ENCODE data around the gene TICRR.

The TICRR gene

DNA sequence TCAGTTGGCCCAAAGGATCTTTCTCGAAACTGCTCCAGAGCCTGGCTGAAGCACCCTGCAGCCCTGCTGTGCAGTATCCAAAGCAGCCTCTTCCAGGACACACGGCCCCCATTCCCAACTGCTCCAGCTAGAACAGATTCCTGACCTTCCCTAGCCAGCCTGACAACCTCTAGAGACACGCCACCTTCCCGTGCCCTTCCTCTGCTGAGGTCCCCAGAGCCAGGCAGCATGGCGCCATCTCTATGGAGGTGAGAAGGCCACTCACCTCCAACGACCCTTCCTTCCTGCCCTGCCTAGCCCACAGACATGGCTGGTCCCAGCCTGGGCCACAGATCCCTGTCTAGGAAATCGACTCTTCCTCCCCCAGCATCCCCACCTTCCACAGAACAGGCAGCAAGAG is 76.9 kb downstream of the TICRR start:
- Histone ChIP-seq H3K4me1 (ENCODE audit: control insufficient read depth in 1 of 2, insufficient read depth in 2 of 2, low read length in 2 of 2) (peaks cover 2 to 11% of the 10 kb centered on the region in 2 donors), H3K27ac (ENCODE audit: low read depth, low read length) (no peak overlapping the region), H3K9ac (ENCODE audit: low read depth in 1 of 2, low read length in 2 of 2) (no peak overlapping the region), H3K36me3 (ENCODE audit: control insufficient read depth in 1 of 2, insufficient read depth in 2 of 2, low read length in 2 of 2) (no peaks in the 10 kb centered on the region), H3K9me3 (ENCODE audit: control insufficient read depth in 1 of 2, low read length in 2 of 2) (no peaks in the 10 kb centered on the region), H3K4me3 (ENCODE audit: low read depth in 1 of 2, low read length in 2 of 2) (no peak overlapping the region), H3K27me3 (ENCODE audit: control insufficient read depth in 1 of 2, insufficient read depth in 2 of 2, low read length in 2 of 2) (peaks cover 11 to 25% of the 10 kb centered on the region in 2 donors)

DNA sequence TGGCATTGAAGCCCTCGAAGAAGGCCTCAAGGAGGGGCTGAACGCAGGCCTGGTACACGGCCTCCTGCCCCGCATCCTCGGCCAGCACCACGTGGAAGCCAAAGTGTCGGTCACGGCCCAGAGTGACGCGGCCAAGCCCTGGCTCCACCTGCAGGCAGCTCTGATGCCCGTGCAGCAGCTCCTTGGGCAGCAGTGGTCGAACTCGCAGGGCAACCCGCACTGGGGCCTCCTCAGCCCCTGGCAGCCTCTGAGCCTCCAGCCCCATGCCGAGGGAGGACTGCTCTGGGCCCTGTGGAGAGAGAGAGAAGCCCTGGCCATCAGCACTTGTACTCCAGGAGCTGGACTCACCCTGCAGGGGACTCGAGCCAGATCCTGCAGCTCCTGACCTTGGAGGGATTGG is 77.4 kb downstream of the TICRR start:
- H3K27ac ChIP-seq (ENCODE audit: low read depth, low read length), result no peak overlapping the region
- H3K4me3 ChIP-seq (ENCODE audit: low read depth in 1 of 2, low read length in 2 of 2), result no peak overlapping the region
- peaks cover 11 to 25% of the 10 kb centered on the region in 2 donors for H3K27me3 ChIP-seq (ENCODE audit: control insufficient read depth in 1 of 2, insufficient read depth in 2 of 2, low read length in 2 of 2)
- no peak overlapping the region for H3K9ac ChIP-seq (ENCODE audit: low read depth in 1 of 2, low read length in 2 of 2)
- H3K36me3 ChIP-seq (ENCODE audit: control insufficient read depth in 1 of 2, insufficient read depth in 2 of 2, low read length in 2 of 2), result no peaks in the 10 kb centered on the region
- H3K4me1 ChIP-seq (ENCODE audit: control insufficient read depth in 1 of 2, insufficient read depth in 2 of 2, low read length in 2 of 2), result peaks cover 0 to 7% of the 10 kb centered on the region in 2 donors
- no peaks in the 10 kb centered on the region for H3K9me3 ChIP-seq (ENCODE audit: control insufficient read depth in 1 of 2, low read length in 2 of 2)

DNA sequence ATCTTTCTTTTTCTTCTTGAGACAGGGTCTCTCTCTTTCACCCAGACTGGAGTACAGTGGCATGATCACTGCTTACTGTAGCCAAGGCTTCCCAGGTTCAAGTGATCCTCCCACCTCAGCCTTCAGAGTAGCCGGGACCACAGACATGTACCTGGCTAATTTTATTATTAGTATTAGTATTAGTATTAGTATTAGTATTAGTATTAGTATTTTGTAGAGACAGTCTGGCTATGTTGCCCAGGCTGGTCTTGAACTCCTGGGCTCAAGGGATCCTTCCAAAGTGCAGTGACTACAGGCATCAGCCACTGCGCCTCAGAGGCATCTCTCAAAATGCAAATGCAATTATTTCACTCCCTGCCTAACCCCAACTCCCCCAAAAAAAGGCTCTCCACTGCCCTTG is 78.3 kb downstream of the TICRR start:
- Histone ChIP-seq H3K27ac (ENCODE audit: low read depth, low read length) (no peak overlapping the region), H3K9me3 (ENCODE audit: control insufficient read depth in 1 of 2, low read length in 2 of 2) (no peaks in the 10 kb centered on the region), H3K4me1 (ENCODE audit: control insufficient read depth in 1 of 2, insufficient read depth in 2 of 2, low read length in 2 of 2) (peaks cover 0 to 7% of the 10 kb centered on the region in 2 donors), H3K4me3 (ENCODE audit: low read depth in 1 of 2, low read length in 2 of 2) (no peak overlapping the region), H3K27me3 (ENCODE audit: control insufficient read depth in 1 of 2, insufficient read depth in 2 of 2, low read length in 2 of 2) (peaks cover 11 to 25% of the 10 kb centered on the region in 2 donors), H3K9ac (ENCODE audit: low read depth in 1 of 2, low read length in 2 of 2) (no peak overlapping the region), H3K36me3 (ENCODE audit: control insufficient read depth in 1 of 2, insufficient read depth in 2 of 2, low read length in 2 of 2) (no peaks in the 10 kb centered on the region)

DNA sequence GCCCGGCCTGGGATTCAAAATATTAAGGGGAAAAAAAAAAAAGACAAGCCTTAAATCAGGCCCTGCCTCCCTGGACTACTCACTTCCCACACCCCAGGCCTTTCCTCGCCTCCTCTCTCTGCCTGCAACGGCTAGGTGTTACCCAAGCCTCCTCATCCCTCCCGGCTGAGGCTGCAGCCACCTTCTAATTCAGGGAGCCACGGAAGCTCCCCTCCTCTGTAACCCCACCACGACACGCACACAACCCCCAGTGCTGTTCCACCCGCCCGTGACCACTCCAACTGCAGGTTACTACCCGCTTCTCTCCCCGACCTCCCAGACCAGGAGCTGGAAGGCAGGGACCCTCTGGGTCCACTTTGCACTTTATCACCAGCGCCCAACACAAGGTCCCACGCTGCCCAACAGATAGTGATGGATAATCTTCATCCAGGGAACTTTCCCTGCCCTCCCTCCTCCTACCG is 79.1 kb downstream of the TICRR start:
- Histone ChIP-seq H3K27me3 (ENCODE audit: control insufficient read depth in 1 of 2, insufficient read depth in 2 of 2, low read length in 2 of 2) (peaks cover 11 to 25% of the 10 kb centered on the region in 2 donors), H3K36me3 (ENCODE audit: control insufficient read depth in 1 of 2, insufficient read depth in 2 of 2, low read length in 2 of 2) (no peaks in the 10 kb centered on the region), H3K27ac (ENCODE audit: low read depth, low read length) (no peak overlapping the region), H3K4me1 (ENCODE audit: control insufficient read depth in 1 of 2, insufficient read depth in 2 of 2, low read length in 2 of 2) (peaks cover 0 to 7% of the 10 kb centered on the region in 2 donors), H3K9me3 (ENCODE audit: control insufficient read depth in 1 of 2, low read length in 2 of 2) (no peaks in the 10 kb centered on the region), H3K4me3 (ENCODE audit: low read depth in 1 of 2, low read length in 2 of 2) (peak overlapping the region; percentile 61 to 66), H3K9ac (ENCODE audit: low read depth in 1 of 2, low read length in 2 of 2) (peak overlapping the region in 1 of 2 donors; percentile 32)

DNA sequence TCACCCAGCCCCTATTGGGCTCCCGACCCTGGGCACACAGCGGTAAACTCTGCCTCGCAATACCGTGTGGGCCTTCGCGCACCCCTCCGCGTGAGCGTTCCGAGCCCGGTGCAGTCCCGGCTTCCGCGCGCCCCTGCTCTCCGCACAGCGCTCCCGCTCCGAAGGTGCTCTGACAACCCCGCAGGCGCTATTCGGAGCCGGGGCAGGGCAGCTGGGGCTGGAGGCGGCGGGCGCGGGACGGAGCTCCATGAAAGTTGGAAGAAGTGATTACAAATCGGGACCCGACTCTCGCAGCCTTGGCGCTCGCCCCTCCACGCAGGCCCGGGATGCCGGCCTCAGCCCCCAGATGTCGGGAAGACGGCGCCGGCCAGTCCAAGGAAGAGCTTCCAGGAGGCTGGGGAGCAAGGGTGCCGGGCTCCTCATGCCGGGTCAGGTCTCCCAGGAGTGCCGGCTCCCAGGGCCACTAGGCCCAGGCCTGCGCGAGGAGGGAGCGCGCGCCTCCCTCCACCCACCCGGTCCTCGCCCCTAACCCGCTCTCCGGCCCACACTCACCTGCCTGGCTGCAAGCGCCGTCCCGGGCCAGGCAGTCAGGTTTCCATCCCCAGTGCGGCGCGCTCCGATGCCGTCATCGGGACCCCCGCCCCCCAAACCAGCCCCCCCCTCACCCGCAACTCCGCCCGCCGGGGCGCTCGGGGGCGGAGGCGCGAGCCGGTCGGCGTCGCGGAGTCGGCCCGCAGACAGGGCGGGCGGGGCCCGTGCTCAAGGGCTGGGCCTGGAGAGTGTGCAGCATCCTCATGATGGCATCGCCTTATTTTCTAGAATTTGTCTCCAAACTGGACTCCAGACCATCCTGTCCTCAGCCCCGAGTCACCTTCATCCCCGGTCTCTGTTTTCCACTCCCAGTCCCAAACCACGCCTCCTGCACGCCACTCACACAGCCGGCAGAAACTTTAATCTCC is 79.9 kb downstream of the TICRR start, which contains the start of gene KIF7:
TSS of gene KIF7 (minus strand) at position 621 of the 959 bp plus-strand sequence. CDS start 2,537 bp downstream, outside the sequence.
- Histone ChIP-seq H3K27me3 (ENCODE audit: control insufficient read depth in 1 of 2, insufficient read depth in 2 of 2, low read length in 2 of 2) (peaks cover 11 to 25% of the 10 kb centered on the region in 2 donors), H3K4me1 (ENCODE audit: control insufficient read depth in 1 of 2, insufficient read depth in 2 of 2, low read length in 2 of 2) (peaks cover 0 to 7% of the 10 kb centered on the region in 2 donors), H3K27ac (ENCODE audit: low read depth, low read length) (no peak within 1 kb of the TSS), H3K4me3 (ENCODE audit: low read depth in 1 of 2, low read length in 2 of 2) (peak within 1 kb of the TSS; percentile 61 to 66), H3K9me3 (ENCODE audit: control insufficient read depth in 1 of 2, low read length in 2 of 2) (no peaks in the 10 kb centered on the region), H3K9ac (ENCODE audit: low read depth in 1 of 2, low read length in 2 of 2) (peak within 1 kb of the TSS in 1 of 2 donors; percentile 32), H3K36me3 (ENCODE audit: control insufficient read depth in 1 of 2, insufficient read depth in 2 of 2, low read length in 2 of 2) (no peaks in the 10 kb centered on the region)

DNA sequence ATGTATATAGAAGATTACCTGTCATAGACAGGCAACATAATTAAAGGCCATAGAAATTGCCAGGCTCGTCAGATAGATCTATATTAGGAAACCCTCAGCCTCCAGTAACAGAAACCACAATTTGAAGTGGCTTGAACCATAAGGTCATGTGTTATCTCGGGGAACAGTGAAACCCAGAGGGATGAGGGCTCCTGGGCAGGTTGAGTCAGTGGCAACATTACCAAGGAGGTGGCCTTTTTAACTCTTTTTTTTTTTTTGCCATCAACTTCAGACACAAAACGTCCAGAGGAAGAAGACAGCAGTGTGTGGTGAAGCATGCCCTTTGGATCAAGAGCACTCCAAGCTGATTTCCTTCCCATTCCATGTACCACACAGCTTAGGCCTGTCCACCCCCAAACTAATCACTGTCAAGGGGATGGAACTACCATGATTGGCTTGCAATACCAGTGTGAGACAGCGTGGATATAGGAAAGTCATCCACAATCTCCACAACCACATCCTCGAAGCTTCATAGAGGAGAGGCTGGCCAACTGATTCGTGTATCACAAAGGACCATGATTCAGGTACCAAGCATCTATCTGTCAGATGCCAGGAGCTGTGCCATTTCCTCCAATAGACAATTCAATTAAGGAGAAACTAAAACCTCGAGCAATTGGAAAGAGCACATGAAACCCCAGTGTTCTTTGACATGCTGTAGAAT is 81.0 kb downstream of the TICRR start:
- H3K4me1 ChIP-seq (ENCODE audit: control insufficient read depth in 1 of 2, insufficient read depth in 2 of 2, low read length in 2 of 2), result peaks cover 0 to 7% of the 10 kb centered on the region in 2 donors
- H3K4me3 ChIP-seq (ENCODE audit: low read depth in 1 of 2, low read length in 2 of 2), result no peak overlapping the region
- no peak overlapping the region for H3K27ac ChIP-seq (ENCODE audit: low read depth, low read length)
- no peak overlapping the region for H3K9ac ChIP-seq (ENCODE audit: low read depth in 1 of 2, low read length in 2 of 2)
- H3K36me3 ChIP-seq (ENCODE audit: control insufficient read depth in 1 of 2, insufficient read depth in 2 of 2, low read length in 2 of 2), result no peaks in the 10 kb centered on the region
- H3K27me3 ChIP-seq (ENCODE audit: control insufficient read depth in 1 of 2, insufficient read depth in 2 of 2, low read length in 2 of 2), result peaks cover 11 to 25% of the 10 kb centered on the region in 2 donors
- H3K9me3 ChIP-seq (ENCODE audit: control insufficient read depth in 1 of 2, low read length in 2 of 2), result no peaks in the 10 kb centered on the region

DNA sequence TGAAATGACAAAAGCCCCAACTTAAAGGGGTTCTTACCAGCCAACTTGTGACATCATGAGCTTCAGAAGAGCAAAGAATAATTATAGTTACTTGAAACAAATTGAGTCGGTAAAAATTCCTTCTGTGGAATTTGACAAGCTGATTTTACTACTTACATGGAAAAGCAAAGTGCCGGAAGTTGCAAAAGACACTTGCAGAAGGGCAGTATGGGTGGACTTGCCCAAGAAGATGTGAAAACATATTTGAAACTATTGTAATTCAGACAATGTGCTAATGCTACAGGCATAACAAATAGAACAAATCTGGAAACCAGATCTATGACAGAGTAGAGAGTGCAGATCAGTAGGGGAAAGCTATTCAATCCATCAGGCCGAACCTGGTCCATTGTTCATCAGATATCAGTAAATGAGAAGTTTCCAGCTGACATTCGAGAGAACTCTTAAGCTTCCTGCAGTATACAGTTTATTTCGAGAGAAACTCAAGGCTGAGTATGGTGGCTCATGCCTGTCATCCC is 82.5 kb downstream of the TICRR start:
- no peaks in the 10 kb centered on the region for H3K9me3 ChIP-seq (ENCODE audit: control insufficient read depth in 1 of 2, low read length in 2 of 2)
- H3K36me3 ChIP-seq (ENCODE audit: control insufficient read depth in 1 of 2, insufficient read depth in 2 of 2, low read length in 2 of 2), result no peaks in the 10 kb centered on the region
- H3K4me1 ChIP-seq (ENCODE audit: control insufficient read depth in 1 of 2, insufficient read depth in 2 of 2, low read length in 2 of 2), result peaks cover 0 to 9% of the 10 kb centered on the region in 2 donors
- H3K4me3 ChIP-seq (ENCODE audit: low read depth in 1 of 2, low read length in 2 of 2), result no peak overlapping the region
- H3K27ac ChIP-seq (ENCODE audit: low read depth, low read length), result no peak overlapping the region
- peaks cover 11 to 25% of the 10 kb centered on the region in 2 donors for H3K27me3 ChIP-seq (ENCODE audit: control insufficient read depth in 1 of 2, insufficient read depth in 2 of 2, low read length in 2 of 2)
- H3K9ac ChIP-seq (ENCODE audit: low read depth in 1 of 2, low read length in 2 of 2), result no peak overlapping the region

DNA sequence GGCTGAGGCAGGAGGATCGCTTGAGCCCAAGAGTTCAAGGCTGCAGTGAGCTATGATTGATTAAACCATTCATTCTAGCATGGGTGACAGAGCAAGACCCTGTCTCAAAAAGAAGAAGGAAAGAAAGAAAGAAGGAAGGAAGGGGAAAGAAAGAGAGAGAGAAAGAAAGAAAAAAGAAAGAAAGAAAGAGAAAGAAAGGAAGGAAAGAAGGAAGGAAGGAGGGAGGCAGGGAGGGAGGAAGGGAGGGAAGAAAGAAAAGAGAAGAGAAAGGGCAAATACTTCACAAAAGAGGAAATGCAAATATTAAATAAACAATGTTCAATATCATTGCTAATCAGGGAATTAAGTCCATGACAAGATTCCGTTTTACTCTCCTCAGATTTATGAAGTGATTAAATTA is 84.0 kb downstream of the TICRR start:
- Histone ChIP-seq H3K27ac (ENCODE audit: low read depth, low read length) (no peak overlapping the region), H3K27me3 (ENCODE audit: control insufficient read depth in 1 of 2, insufficient read depth in 2 of 2, low read length in 2 of 2) (peaks cover 10 to 24% of the 10 kb centered on the region in 2 donors), H3K9me3 (ENCODE audit: control insufficient read depth in 1 of 2, low read length in 2 of 2) (no peaks in the 10 kb centered on the region), H3K36me3 (ENCODE audit: control insufficient read depth in 1 of 2, insufficient read depth in 2 of 2, low read length in 2 of 2) (no peaks in the 10 kb centered on the region), H3K4me1 (ENCODE audit: control insufficient read depth in 1 of 2, insufficient read depth in 2 of 2, low read length in 2 of 2) (peaks cover 0 to 8% of the 10 kb centered on the region in 2 donors), H3K4me3 (ENCODE audit: low read depth in 1 of 2, low read length in 2 of 2) (no peak overlapping the region), H3K9ac (ENCODE audit: low read depth in 1 of 2, low read length in 2 of 2) (no peak overlapping the region)

DNA sequence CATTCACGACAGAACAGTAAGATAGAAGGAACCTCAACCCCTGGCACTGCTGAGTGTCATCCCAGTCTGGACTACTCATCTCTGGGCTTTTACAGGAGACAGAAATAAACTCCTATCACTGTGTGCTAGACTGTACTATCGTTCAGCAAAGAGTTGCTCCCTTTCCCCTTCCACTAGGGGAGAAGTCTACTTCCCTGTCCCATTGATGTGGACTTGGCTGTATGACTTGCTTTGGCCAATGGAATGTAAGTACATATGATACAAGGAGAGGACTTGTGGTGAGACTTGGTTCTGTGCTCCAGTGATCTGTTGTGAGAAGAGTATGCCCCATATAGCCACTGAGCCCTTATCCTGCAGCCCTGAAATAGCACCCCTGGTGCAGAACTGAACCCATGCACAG is 85.3 kb downstream of the TICRR start:
- H3K9ac ChIP-seq (ENCODE audit: low read depth in 1 of 2, low read length in 2 of 2), result no peak overlapping the region
- H3K9me3 ChIP-seq (ENCODE audit: control insufficient read depth in 1 of 2, low read length in 2 of 2), result no peaks in the 10 kb centered on the region
- H3K4me1 ChIP-seq (ENCODE audit: control insufficient read depth in 1 of 2, insufficient read depth in 2 of 2, low read length in 2 of 2), result peaks cover 4 to 8% of the 10 kb centered on the region in 2 donors
- H3K27ac ChIP-seq (ENCODE audit: low read depth, low read length), result no peak overlapping the region
- H3K4me3 ChIP-seq (ENCODE audit: low read depth in 1 of 2, low read length in 2 of 2), result no peak overlapping the region
- H3K36me3 ChIP-seq (ENCODE audit: control insufficient read depth in 1 of 2, insufficient read depth in 2 of 2, low read length in 2 of 2), result no peaks in the 10 kb centered on the region
- peaks cover 0 to 15% of the 10 kb centered on the region in 2 donors for H3K27me3 ChIP-seq (ENCODE audit: control insufficient read depth in 1 of 2, insufficient read depth in 2 of 2, low read length in 2 of 2)

Measured in duodenal mucosa (tissue), 2 donors.